Measurements from ENCODE around the gene ZNF787. TPM values are rescaled to one million over a fixed set of nuclear protein-coding genes. Genes with fewer than 3 reads are reported as not detected.
A peak's percentile ranks its signal among the peaks of the same experiment; 100 is the strongest.

The ZNF787 gene
- total RNA-seq, 1 experiment from 2014 or later, result 132 TPM

GRCh38 chr19:56109226-56109625 is 11.9 kb downstream of the ZNF787 start:
- Histone ChIP-seq H3K36me3 (ENCODE audit: control insufficient read depth, insufficient read depth, low read length) (no peaks in the 10 kb centered on the region), H3K9me3 (ENCODE audit: control insufficient read depth, insufficient read depth, low read depth, low read length) (no peaks in the 10 kb centered on the region), H3K4me3 (ENCODE audit: low read depth in 2 of 2, low read length in 2 of 2) (no peak overlapping the region), H3K4me1 (ENCODE audit: control insufficient read depth, insufficient read depth, low read length) (peaks cover 95% of the 10 kb centered on the region), H3K27ac (ENCODE audit: low read length) (peak overlapping the region; percentile 87), H3K27me3 (ENCODE audit: control insufficient read depth, insufficient read depth, low read length) (no peaks in the 10 kb centered on the region)
- intact Hi-C loops (cut with micrococcal nuclease; ENCODE audit: unreplicated experiment), result no loop called here
- DNase-seq (ENCODE audit: low read depth, low spot score), result no peak
- in situ Hi-C loops (cut with HindIII; ENCODE audit: low pct_unique_long_range_greater_than_20kb, low sequenced_read_pairs), result no loop called here
- ATAC-seq, result no peak
- POLR2A ChIA-PET, result no interaction called here
- CTCF ChIA-PET, result interaction anchor here (0.5 kb wide), 1 partner anchor 95 kb away, joined by 3 read pairs; no protein-coding TSS in a partner anchor
- TF ChIP-seq TCF7L2 (IDR thresholded peaks at IDR 0.05; ENCODE audit: low read depth, low read length) (no peak), REST (IDR thresholded peaks at IDR 0.05; ENCODE audit: insufficient read depth in 1 of 2, low read depth in 2 of 2, low read length in 1 of 2) (no peak), SIN3A (IDR thresholded peaks at IDR 0.05; ENCODE audit: borderline replicate concordance, insufficient read depth, low read depth, low read length) (no peak), POLR2AphosphoS5 (IDR thresholded peaks at IDR 0.05; ENCODE audit: low read depth, low read length) (no peak)
- TF ChIP-seq, protein P1, sequence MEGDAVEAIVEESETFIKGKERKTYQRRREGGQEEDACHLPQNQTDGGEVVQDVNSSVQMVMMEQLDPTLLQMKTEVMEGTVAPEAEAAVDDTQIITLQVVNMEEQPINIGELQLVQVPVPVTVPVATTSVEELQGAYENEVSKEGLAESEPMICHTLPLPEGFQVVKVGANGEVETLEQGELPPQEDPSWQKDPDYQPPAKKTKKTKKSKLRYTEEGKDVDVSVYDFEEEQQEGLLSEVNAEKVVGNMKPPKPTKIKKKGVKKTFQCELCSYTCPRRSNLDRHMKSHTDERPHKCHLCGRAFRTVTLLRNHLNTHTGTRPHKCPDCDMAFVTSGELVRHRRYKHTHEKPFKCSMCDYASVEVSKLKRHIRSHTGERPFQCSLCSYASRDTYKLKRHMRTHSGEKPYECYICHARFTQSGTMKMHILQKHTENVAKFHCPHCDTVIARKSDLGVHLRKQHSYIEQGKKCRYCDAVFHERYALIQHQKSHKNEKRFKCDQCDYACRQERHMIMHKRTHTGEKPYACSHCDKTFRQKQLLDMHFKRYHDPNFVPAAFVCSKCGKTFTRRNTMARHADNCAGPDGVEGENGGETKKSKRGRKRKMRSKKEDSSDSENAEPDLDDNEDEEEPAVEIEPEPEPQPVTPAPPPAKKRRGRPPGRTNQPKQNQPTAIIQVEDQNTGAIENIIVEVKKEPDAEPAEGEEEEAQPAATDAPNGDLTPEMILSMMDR (IDR thresholded peaks at IDR 0.05), result no peak
- no TSS peak for BruUV-seq (replicated peaks)

GRCh38 chr19:56108447-56109195 is 12.5 kb downstream of the ZNF787 start:
- Histone ChIP-seq H3K27ac (ENCODE audit: low read length) (peak overlapping the region; percentile 87), H3K9me3 (ENCODE audit: control insufficient read depth, insufficient read depth, low read depth, low read length) (no peaks in the 10 kb centered on the region), H3K27me3 (ENCODE audit: control insufficient read depth, insufficient read depth, low read length) (no peaks in the 10 kb centered on the region), H3K4me1 (ENCODE audit: control insufficient read depth, insufficient read depth, low read length) (peaks cover 89% of the 10 kb centered on the region), H3K36me3 (ENCODE audit: control insufficient read depth, insufficient read depth, low read length) (no peaks in the 10 kb centered on the region), H3K4me3 (ENCODE audit: low read depth in 2 of 2, low read length in 2 of 2) (peak overlapping the region in 1 of 2 experiments; percentile 14; a peak in 1 of 4 replicates)
- in situ Hi-C loops (cut with HindIII; ENCODE audit: low pct_unique_long_range_greater_than_20kb, low sequenced_read_pairs) (no loop called here), intact Hi-C loops (cut with micrococcal nuclease; ENCODE audit: unreplicated experiment) (no loop called here)
- ATAC-seq, result no peak
- POLR2A ChIA-PET, result no interaction called here
- no peak for DNase-seq (ENCODE audit: low read depth, low spot score)
- CTCF ChIA-PET, result interaction anchor here (0.5 to 0.7 kb wide), 4 partner anchors 28 to 95 kb away, joined by 3 to 4 read pairs (median 3); no protein-coding TSS in a partner anchor
- TF ChIP-seq REST (IDR thresholded peaks at IDR 0.05; ENCODE audit: insufficient read depth in 1 of 2, low read depth in 2 of 2, low read length in 1 of 2), result no peak
- TF ChIP-seq TCF7L2 (IDR thresholded peaks at IDR 0.05; ENCODE audit: low read depth, low read length), result no peak
- no TSS peak for BruUV-seq (replicated peaks)

Data from Panc1 (cell line).